SK-N-SH treated with all-trans-retinoic acid at 6 μM for 48 hours (cell line): ENCODE data around the gene HMGCR.

Source experiments
- ATAC-seq: fragments of 200-7000 bp; cut with Tn5 transposase; 3 replicates; pipeline ENCODE4 v1.9.1; 2020; ENCODE audit warnings: mild to moderate bottlenecking, moderate library complexity
- BACH2 ChIP-seq: fragments of 250-450 bp; sonication (Bioruptor Pico); IDR thresholded peaks from 2 replicates; pipeline ENCODE4 v1.9.0; 2021; ENCODE audit warnings: mild to moderate bottlenecking, borderline replicate concordance
- CSDC2 ChIP-seq: fragments of 250-450 bp; sonication (Bioruptor Pico); IDR thresholded peaks from 2 replicates; pipeline ENCODE4 v1.5.0; 2020; ENCODE audit warnings: mild to moderate bottlenecking, moderate library complexity
- ESRRG ChIP-seq: fragments of 250-450 bp; sonication (Bioruptor Pico); IDR thresholded peaks from 2 replicates; pipeline ENCODE4 v1.6.1; 2021; ENCODE audit warnings: mild to moderate bottlenecking
- ISL1 ChIP-seq: fragments of 250-450 bp; sonication (Bioruptor Pico); IDR thresholded peaks from 2 replicates; pipeline ENCODE4 v2.1.2; 2022; ENCODE audit warnings: mild to moderate bottlenecking, moderate library complexity
- OSR1 ChIP-seq: fragments of 250-450 bp; sonication (Bioruptor Pico); IDR thresholded peaks from 2 replicates; pipeline ENCODE4 v1.8.0; 2022; ENCODE audit warnings: moderate library complexity, mild to moderate bottlenecking, inconsistent platforms
- RARB ChIP-seq: fragments of 250-450 bp; sonication (Bioruptor Pico); IDR thresholded peaks from 2 replicates; pipeline ENCODE4 v1.8.0; 2021; ENCODE audit warnings: mild to moderate bottlenecking, moderate library complexity
- TCF4 ChIP-seq: fragments of 250-450 bp; sonication (Bioruptor Pico); IDR thresholded peaks from 2 replicates; pipeline ENCODE4 v1.8.0; 2021; ENCODE audit warnings: mild to moderate bottlenecking, moderate library complexity, borderline replicate concordance
- TOX ChIP-seq: fragments of 250-450 bp; sonication (Bioruptor Pico); IDR thresholded peaks from 2 replicates; pipeline ENCODE4 v1.8.0; 2021; ENCODE audit warnings: mild to moderate bottlenecking, moderate library complexity, borderline replicate concordance
- ZC3H10 ChIP-seq: fragments of 250-450 bp; sonication (Bioruptor Pico); IDR thresholded peaks from 2 replicates; pipeline ENCODE4 v1.5.1; 2021; ENCODE audit warnings: mild to moderate bottlenecking, moderate library complexity
- ZFP3 ChIP-seq: fragments of 250-450 bp; sonication (Bioruptor Pico); IDR thresholded peaks from 2 replicates; pipeline ENCODE4 v1.5.0; 2020; ENCODE audit warnings: mild to moderate bottlenecking, moderate library complexity
- ZNF565 ChIP-seq: fragments of 450-650 bp; formaldehyde crosslinking; conservative IDR thresholded peaks from 2 replicates; pipeline ENCODE4 v1.5.0; 2020; ENCODE audit warnings: low read depth, mild to moderate bottlenecking, moderate library complexity
- ZNF70 ChIP-seq: fragments of 450-650 bp; formaldehyde crosslinking; IDR thresholded peaks from 2 replicates; pipeline ENCODE4 v1.5.0; 2020; ENCODE audit warnings: mild to moderate bottlenecking, moderate library complexity
- TF ChIP-seq, protein P1 (sequence below): fragments of 250-450 bp; sonication (Bioruptor Pico); IDR thresholded peaks from 2 replicates; pipeline ENCODE4 v1.5.0; 2020; ENCODE audit warnings: mild to moderate bottlenecking, moderate library complexity
- TF ChIP-seq, protein P2 (sequence below): fragments of 250-450 bp; sonication (Bioruptor Pico); IDR thresholded peaks from 2 replicates; pipeline ENCODE4 v1.5.1; 2020; ENCODE audit warnings: low read depth, mild to moderate bottlenecking, moderate library complexity
- TF ChIP-seq, protein P3 (sequence below): fragments of 250-450 bp; sonication (Bioruptor Pico); IDR thresholded peaks from 2 replicates; pipeline ENCODE4 v1.5.1; 2021; ENCODE audit warnings: mild to moderate bottlenecking, moderate library complexity
- TF ChIP-seq, protein P4 (sequence below): fragments of 250-450 bp; sonication (Bioruptor Pico); IDR thresholded peaks from 2 replicates; pipeline ENCODE4 v1.8.0; 2020; ENCODE audit warnings: mild to moderate bottlenecking, moderate library complexity, borderline replicate concordance

Gene HMGCR

GRCh38 chr5:75349663-75350062 lies 12.6 kb downstream of the HMGCR start (continued):
- TF ChIP-seq BACH2 (CRISPR knock-in tag) (no peak), OSR1 (CRISPR knock-in tag) (no peak), ZFP3 (CRISPR knock-in tag) (no peak)

DNA sequence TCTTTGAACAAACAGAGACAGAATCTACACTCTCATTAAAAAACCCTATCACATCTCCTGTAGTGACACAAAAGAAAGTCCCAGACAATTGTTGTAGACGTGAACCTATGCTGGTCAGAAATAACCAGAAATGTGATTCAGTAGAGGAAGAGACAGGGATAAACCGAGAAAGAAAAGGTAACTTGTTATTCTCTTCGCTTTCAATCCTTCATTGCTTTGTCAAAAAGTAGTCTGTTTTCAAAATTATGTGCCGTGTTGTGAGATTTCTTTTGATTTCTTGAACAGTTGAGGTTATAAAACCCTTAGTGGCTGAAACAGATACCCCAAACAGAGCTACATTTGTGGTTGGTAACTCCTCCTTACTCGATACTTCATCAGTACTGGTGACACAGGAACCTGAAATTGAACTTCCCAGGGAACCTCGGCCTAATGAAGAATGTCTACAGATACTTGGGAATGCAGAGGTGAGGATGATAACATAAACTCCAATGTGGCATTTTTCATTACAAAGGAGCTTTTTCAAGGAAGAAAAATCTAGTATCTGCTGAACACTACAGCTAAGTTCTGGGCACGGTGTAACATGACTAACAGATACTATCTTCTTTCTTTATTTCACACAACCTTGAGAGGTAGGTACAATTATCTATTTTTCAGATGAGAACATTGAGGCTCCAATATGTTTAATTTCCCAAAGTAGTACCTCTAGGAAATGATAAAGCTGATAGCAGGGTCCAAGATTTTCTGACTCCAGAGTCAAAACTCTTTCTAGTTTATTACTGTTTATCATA lies 14.3 kb downstream of the HMGCR start:
- ATAC-seq, result no peak
- no peak for TF ChIP-seq TCF4 (CRISPR knock-in tag)
- TF ChIP-seq, protein P1, sequence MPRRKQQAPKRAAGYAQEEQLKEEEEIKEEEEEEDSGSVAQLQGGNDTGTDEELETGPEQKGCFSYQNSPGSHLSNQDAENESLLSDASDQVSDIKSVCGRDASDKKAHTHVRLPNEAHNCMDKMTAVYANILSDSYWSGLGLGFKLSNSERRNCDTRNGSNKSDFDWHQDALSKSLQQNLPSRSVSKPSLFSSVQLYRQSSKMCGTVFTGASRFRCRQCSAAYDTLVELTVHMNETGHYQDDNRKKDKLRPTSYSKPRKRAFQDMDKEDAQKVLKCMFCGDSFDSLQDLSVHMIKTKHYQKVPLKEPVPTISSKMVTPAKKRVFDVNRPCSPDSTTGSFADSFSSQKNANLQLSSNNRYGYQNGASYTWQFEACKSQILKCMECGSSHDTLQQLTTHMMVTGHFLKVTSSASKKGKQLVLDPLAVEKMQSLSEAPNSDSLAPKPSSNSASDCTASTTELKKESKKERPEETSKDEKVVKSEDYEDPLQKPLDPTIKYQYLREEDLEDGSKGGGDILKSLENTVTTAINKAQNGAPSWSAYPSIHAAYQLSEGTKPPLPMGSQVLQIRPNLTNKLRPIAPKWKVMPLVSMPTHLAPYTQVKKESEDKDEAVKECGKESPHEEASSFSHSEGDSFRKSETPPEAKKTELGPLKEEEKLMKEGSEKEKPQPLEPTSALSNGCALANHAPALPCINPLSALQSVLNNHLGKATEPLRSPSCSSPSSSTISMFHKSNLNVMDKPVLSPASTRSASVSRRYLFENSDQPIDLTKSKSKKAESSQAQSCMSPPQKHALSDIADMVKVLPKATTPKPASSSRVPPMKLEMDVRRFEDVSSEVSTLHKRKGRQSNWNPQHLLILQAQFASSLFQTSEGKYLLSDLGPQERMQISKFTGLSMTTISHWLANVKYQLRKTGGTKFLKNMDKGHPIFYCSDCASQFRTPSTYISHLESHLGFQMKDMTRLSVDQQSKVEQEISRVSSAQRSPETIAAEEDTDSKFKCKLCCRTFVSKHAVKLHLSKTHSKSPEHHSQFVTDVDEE (CRISPR knock-in tag), result no peak

DNA sequence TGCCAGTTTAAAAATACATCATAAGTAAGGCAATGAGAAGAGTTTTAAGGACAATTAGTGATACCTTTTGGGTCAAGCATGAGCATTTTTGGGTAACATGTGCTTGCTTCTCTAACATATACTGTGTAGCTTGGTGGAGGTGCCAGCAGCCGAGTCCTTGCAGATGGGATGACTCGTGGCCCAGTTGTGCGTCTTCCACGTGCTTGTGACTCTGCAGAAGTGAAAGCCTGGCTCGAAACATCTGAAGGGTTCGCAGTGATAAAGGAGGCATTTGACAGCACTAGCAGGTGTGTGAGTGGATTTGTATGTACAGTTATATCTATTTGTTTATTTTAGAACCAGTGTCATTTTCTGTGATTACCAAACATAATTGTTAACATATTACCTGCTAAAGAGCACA lies 18.2 kb downstream of the HMGCR start:
- no peak for ATAC-seq
- no peak for TF ChIP-seq ISL1 (CRISPR knock-in tag)
- TF ChIP-seq ESRRG, result no peak
- TF ChIP-seq ZFP3 (CRISPR knock-in tag), result no peak
- TF ChIP-seq, protein P1 (CRISPR knock-in tag), result no peak
- TF ChIP-seq TCF4 (CRISPR knock-in tag), result no peak
- no peak for TF ChIP-seq RARB (CRISPR knock-in tag)
- TF ChIP-seq ZC3H10 (CRISPR knock-in tag), result no peak
- TF ChIP-seq, all 23 proteins: peak for 0

DNA sequence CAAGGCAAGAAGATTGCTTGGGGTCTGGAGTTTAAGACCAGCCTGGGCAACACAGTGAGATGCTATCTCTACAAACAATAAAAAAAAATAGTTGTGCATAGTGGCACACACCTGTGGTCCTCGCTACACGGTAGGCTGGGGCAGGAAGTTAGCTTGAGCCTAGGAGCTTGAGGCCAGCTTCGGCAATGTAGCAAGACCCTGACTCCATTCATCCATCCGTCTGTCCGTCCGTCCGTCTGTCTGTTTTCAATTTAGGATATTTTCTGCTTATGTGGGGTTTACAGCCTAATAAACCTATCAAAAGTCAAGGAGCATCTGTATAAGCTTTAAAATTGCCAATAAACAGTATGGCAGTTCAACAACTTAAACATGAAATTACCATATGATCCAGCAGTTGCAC lies 19.7 kb downstream of the HMGCR start:
- TF ChIP-seq, protein P2, sequence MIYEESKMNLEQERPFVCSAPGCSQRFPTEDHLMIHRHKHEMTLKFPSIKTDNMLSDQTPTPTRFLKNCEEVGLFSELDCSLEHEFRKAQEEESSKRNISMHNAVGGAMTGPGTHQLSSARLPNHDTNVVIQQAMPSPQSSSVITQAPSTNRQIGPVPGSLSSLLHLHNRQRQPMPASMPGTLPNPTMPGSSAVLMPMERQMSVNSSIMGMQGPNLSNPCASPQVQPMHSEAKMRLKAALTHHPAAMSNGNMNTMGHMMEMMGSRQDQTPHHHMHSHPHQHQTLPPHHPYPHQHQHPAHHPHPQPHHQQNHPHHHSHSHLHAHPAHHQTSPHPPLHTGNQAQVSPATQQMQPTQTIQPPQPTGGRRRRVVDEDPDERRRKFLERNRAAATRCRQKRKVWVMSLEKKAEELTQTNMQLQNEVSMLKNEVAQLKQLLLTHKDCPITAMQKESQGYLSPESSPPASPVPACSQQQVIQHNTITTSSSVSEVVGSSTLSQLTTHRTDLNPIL (CRISPR knock-in tag), result no peak
- TF ChIP-seq, protein P3, sequence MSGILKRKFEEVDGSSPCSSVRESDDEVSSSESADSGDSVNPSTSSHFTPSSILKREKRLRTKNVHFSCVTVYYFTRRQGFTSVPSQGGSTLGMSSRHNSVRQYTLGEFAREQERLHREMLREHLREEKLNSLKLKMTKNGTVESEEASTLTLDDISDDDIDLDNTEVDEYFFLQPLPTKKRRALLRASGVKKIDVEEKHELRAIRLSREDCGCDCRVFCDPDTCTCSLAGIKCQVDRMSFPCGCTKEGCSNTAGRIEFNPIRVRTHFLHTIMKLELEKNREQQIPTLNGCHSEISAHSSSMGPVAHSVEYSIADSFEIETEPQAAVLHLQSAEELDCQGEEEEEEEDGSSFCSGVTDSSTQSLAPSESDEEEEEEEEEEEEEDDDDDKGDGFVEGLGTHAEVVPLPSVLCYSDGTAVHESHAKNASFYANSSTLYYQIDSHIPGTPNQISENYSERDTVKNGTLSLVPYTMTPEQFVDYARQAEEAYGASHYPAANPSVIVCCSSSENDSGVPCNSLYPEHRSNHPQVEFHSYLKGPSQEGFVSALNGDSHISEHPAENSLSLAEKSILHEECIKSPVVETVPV (CRISPR knock-in tag), result no peak
- TF ChIP-seq CSDC2 (no peak), BACH2 (CRISPR knock-in tag) (no peak), TOX (CRISPR knock-in tag) (no peak)
- no peak for ATAC-seq

GRCh38 chr5:75358117-75358516 lies 21.1 kb downstream of the HMGCR start:
- no peak for TF ChIP-seq ZNF70 (CRISPR knock-in tag)
- TF ChIP-seq, protein P3 (CRISPR knock-in tag), result no peak
- TF ChIP-seq TCF4 (CRISPR knock-in tag), result no peak
- TF ChIP-seq, protein P4, sequence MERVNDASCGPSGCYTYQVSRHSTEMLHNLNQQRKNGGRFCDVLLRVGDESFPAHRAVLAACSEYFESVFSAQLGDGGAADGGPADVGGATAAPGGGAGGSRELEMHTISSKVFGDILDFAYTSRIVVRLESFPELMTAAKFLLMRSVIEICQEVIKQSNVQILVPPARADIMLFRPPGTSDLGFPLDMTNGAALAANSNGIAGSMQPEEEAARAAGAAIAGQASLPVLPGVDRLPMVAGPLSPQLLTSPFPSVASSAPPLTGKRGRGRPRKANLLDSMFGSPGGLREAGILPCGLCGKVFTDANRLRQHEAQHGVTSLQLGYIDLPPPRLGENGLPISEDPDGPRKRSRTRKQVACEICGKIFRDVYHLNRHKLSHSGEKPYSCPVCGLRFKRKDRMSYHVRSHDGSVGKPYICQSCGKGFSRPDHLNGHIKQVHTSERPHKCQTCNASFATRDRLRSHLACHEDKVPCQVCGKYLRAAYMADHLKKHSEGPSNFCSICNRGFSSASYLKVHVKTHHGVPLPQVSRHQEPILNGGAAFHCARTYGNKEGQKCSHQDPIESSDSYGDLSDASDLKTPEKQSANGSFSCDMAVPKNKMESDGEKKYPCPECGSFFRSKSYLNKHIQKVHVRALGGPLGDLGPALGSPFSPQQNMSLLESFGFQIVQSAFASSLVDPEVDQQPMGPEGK (CRISPR knock-in tag), result no peak
- TF ChIP-seq ZNF565, result no peak
- TF ChIP-seq, all 23 proteins: peak for 0
- no peak for ATAC-seq
